ENCODE results near the gene RAB37.

Gene RAB37

DNA sequence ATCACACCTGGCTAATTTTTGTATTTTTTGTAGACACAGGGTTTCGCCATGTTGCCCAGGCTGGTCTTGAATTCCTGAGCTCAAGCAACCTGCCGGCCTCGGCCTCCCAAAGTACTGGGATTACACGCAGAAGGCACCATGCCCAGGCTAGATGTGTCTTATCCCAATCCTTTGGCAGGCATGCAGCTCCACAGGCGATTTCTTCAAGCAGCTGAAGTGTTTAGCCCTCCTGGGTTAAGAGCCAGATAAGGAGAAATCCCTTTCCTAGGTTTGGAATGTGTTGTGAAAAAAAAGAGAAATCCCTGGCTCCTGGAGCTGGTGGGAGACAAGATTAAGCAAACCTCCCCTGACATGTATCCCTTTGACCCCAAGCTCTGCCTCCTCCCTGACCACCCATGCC is 9.3 kb downstream of the RAB37 start:
- no peak for DNase-seq

DNA sequence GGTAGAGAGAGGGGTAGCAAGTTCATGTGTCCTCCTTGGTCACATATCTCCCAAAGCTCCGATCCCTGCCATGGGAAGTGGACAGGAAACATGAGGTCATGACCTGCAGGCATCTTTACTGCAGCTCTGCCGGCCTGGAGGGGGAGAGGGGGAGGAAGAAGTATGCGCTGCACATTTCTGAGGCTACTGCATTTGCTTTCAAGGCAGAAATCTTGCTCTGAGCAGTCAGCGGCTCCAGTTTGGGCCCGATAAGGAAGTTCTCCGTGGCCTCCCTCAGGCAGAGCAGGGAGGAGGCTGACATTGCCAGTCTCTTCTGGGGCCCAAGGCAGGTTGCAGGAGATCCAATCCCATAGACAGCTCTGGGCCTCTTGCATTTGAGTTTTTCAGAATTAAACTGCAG is 9.9 kb downstream of the RAB37 start:
- DNase-seq: no peak

DNA sequence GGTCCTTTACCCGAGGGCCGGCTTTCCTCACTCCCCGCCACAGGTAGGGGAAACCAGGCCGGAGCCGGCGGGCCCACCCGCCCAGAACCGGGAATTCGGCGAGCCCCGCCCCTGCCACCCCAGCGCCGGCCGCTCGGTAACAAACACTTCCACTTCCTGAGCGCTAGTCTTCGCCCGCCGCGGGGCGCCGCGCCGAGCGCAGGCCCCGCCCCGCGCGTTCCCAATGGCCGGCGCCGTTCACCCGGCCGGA is 11.1 kb downstream of the RAB37 start:
- no peak for DNase-seq

DNA sequence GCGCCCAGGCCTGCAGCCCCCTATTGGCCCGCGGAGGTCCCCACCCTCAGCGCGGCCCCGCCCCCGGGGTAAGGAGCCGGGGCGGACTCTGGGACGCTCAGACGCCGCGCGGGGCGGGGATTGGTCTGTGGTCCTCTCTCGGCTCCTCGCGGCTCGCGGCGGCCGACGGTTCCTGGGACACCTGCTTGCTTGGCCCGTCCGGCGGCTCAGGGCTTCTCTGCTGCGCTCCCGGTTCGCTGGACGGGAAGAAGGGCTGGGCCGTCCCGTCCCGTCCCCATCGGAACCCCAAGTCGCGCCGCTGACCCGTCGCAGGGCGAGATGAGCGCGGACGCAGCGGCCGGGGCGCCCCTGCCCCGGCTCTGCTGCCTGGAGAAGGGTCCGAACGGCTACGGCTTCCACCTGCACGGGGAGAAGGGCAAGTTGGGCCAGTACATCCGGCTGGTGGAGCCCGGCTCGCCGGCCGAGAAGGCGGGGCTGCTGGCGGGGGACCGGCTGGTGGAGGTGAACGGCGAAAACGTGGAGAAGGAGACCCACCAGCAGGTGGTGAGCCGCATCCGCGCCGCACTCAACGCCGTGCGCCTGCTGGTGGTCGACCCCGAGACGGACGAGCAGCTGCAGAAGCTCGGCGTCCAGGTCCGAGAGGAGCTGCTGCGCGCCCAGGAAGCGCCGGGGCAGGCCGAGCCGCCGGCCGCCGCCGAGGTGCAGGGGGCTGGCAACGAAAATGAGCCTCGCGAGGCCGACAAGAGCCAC is 11.6 kb downstream of the RAB37 start, which contains the start of gene NHERF1:
Gene NHERF1 (plus strand): TSS at position 100 of the 750 bp plus-strand sequence. CDS start 219 bp downstream, at position 319.
- DNase-seq: peak; percentile 80

GRCh38 chr17:74749279-74750038 is 12.4 kb downstream of the RAB37 start:
- no peak for DNase-seq

- no peak for DNase-seq
Measured at GRCh38 chr17:74750039-74750326, 12.9 kb downstream of the RAB37 start.

- DNase-seq: no peak
Measured at GRCh38 chr17:74750327-74751069, 13.4 kb downstream of the RAB37 start.

DNA sequence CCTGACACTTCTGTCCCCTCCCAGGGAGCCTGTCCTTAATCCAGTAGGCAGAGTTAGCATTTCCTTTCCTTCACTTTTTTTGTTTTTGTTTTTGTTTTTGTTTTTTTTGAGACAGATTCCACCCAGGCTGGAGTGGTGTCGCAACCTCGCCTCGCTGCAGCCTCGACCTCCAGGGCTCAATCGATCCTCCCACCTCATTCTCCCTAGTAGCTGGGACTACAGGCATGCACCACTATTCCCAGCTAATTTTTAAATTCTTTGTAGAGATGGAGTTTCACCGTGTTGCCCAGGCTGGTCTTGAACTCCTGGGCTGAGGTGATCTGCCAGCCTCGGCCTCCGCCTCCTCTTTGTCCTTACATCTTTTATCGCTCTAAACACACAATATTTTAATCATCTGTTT is 15.4 kb downstream of the RAB37 start:
- no peak for DNase-seq

GRCh38 chr17:74752822-74753401 is 15.9 kb downstream of the RAB37 start:
- no peak for DNase-seq

DNA sequence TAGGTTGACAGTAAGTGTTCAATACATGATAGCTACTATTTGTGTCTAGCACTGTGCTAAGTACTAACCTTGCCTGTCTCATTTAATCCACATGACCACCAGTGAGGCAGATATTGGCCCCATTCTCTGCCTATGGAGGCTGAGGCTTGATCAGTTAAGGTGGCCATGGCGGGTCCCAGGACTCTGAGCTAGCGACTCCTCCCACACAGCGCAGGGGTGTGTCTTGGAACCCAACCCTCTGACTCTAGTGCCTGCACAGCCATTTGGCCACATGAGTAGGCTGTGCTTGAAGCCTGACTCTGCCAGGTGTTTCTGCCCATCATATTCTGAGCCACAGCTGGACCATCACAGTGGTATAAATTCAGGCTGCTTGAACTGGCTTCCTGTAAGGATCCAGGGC is 17.8 kb downstream of the RAB37 start:
- no peak for DNase-seq

DNA sequence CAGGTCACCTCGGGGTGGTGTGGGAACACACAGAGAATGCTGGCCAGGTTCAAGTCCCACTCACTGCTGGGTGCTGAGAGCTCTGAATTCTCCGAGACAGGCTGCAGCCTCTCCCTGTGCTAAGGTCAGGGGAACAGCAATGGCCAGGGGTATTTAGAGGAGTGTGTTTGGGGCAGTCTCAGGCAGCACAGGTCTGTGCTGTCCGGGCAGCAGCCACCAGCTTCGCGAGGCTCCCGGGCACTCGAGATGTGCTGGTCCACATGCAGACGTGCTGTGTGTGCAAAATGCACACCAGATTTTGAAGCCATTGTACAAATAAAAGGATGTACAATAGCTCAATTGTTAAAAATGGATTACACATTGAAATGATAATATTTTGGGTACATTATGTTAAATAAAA is 18.5 kb downstream of the RAB37 start:
- no peak for DNase-seq

DNA sequence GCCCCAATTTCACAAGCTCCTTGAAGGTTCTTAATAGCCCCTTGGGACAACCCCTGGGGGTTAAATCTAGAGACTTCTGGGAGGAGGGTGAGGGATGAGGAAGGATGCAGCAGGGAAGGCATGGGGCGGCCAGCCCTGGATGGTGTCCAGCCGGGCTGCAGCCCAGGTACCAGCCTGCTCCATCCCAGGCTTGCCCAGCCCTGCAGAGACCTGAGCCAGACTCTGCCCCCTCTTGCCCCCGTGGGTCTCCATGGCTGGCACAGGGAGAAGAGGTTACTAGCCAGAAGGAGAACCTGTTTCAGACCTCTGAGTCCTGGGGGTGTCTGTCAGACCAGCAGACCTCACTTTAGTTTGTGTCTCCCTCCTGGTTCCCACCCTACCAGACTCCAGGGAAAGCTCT is 19.8 kb downstream of the RAB37 start:
- no peak for DNase-seq

DNA sequence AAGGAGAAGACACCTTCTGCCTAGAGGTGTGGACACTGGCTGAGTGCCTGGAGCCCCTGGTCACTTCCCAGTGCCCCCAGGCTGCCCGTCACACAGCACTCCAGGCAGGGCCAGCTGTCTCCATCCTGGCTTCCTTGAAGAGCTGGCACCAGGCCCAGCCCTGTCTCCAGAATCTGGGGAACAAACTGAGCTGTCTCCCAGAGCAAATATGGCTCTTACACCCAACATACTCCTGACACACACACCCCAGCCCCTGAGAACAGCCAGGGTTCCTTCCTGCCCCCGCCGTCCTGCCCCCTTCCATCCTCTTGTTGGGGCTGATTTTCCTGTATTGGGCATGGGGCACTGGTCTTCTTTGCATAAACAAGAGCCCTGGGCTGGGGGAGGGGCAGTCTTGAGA is 20.4 kb downstream of the RAB37 start:
- DNase-seq: no peak

DNA sequence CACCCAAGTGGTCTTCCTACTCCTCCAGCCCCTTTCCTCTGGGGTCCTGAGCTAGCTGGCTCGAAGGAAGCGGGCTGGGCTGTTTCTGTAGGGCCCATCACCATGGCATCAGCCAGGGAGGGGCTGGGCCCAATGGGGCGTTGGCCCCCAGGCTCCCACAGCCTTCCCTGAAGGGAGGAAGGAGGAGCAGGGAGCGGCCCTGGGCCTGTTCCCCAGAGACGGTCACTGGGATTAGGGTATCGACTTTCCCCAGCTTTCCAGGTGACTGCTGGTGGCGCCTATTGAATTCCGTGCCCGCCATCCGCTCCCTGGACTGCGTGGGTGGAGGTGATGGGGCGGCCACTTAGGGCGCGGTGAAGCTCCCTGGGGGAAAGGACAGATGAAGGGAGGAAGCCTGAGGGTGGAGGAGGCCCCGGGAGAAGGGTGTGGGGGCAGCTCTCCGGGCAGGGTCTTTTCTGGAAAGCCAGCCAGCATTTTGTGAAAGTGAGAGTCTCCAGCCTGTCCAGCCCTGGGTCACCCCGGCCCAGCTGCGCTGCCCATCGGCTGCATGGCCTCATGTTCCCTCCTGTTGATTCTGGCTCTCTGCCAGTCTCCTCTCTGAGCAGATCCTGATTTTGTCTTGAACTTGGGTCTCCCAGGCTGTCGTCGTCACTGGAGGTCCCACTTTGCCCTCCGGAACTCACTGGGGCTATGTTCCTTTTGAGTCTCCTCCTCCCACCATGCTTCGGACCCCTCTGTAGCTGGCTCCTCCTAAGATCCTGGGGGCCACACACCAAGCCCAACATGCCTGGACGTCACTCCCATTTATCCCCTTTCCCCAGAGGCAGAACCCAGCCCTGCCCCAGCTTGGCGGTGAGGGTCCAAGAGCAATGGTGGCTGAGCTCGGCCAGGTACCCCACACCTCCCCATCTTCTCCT is 21.1 kb downstream of the RAB37 start:
- DNase-seq: no peak

DNA sequence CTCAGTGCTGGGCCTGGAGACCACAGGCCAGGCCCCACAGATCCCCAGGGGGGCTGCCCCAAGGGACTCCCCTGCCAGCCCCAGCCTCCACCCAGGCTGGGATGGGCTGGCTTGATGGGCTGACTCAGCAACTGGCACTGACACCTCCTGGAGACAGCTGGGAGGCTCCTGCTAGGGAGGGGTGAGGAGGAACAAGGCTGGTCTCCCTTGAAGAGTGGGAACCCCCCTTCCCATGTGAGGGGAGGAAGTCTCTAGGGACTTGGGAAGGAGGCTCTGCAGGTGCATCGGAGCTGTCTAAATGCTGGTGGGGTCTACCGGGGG is 21.8 kb downstream of the RAB37 start:
- no peak for DNase-seq

DNA sequence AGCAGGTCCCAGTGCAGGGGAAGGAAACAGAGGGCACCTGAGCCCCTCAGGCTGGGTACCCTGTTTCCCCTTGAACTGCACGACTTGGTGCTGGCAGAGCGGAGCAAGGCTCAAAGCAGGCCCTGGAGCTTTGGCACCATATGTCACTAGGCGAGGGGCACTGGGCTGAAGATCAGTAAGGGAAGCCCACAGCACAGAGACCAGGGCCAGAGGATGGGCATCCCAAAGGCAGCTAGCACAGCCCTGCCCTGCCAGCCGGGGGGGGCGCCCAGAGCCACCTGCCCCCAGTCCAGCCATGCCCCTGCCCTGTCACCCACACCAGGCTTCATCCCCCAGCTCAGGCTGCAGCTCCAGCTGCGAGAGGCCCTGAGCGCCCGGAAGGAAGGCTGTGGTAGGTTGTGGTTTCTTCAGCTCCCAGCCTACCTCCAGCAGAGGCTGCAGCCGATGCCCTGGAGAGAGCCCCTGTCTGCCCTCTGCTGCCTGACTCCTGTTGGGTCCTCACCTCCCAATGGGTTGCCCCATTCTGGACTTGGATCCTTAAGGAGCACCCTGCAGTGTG is 22.3 kb downstream of the RAB37 start:
- DNase-seq: no peak

- no peak for DNase-seq
Measured at GRCh38 chr17:74759941-74760340, 22.9 kb downstream of the RAB37 start.

DNA sequence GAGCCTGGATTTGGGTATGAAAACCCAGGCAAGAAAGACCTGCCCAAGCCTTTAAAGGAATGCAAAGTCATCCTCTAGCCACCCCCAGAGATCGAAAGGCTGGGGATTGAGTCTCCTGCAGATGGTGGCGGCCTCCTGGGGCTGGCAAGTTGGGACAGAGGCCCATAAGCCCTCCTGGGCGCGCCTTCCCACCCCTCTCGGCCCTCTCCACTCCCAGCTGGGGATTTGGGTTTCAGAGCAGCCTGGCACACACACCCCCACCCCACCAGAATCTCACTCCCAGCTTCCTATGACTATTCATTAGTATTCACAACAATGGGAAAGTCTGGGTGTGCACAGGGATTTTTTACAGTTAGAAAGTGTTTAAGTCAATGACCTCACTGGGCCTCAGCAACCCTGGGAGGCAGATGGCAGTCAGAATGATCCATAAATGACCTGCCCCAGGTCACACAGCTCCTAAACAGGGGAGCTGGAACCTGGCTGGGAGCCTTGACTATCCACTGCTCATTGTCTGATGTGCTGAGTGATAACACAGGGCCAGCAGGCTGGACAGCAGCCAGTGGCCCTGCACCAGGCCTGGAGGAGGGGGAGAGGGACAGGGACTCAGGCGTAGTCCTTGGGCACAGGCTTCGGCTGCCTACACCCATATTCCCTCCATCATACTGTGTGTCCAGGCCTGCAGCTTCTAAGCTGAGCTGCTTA is 23.5 kb downstream of the RAB37 start:
- peak; percentile 17 for DNase-seq

- no peak for DNase-seq
Measured at GRCh38 chr17:74761419-74761818, 24.4 kb downstream of the RAB37 start.

DNA sequence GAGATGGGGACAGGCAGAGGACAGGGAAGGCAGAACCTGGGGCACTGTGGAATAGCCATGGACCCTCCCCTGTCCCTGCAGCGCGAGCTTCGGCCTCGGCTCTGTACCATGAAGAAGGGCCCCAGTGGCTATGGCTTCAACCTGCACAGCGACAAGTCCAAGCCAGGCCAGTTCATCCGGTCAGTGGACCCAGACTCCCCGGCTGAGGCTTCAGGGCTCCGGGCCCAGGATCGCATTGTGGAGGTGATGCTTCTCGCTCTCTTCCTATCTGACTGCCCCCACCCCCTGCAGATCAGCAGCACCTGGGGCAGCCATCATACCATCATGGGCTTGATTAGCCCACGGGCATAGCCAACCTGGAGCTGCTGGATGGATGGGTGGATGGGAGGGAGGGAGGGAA is 24.9 kb downstream of the RAB37 start:
- no peak for DNase-seq

- no peak for DNase-seq
Measured at GRCh38 chr17:74763565-74764387, 26.7 kb downstream of the RAB37 start.
